GM12891 (cell line): ENCODE results near the gene ADPRH.

Experiments
- DNase-seq: peaks from one replicate; pipeline ENCODE4 v3.0.0; 2011; ENCODE audit warnings: low spot score; ENCODE audit not compliant: insufficient read length
- FAIRE-seq: peaks from 2 replicates; lab custom pipeline; 2011; peaks lifted over from hg19 to GRCh38; lab: Jason Lieb, UNC
- PAX5 ChIP-seq: IDR thresholded peaks from 2 replicates; pipeline ENCODE4 v1.6.1; 2011; ENCODE audit warnings: low read length, moderate library complexity, mild to moderate bottlenecking; ENCODE audit not compliant: insufficient read depth, severe bottlenecking
- POLR2A ChIP-seq: IDR thresholded peaks from 2 replicates; pipeline ENCODE4 v1.6.1; 2011; ENCODE audit warnings: low read depth, low read length, control low read depth
- POLR2AphosphoS5 ChIP-seq: IDR thresholded peaks from 2 replicates; pipeline ENCODE4 v1.6.1; 2011; ENCODE audit warnings: low read depth, low read length, control low read depth
- POU2F2 ChIP-seq: IDR thresholded peaks from 2 replicates; pipeline ENCODE4 v1.6.1; 2011; ENCODE audit warnings: low read depth, mild to moderate bottlenecking, control low read depth, low read length, moderate library complexity
- SPI1 ChIP-seq: IDR thresholded peaks from 2 replicates; pipeline ENCODE4 v1.6.1; 2011; ENCODE audit warnings: low read depth, low read length, control low read depth
- TAF1 ChIP-seq: IDR thresholded peaks from 2 replicates; pipeline ENCODE4 v1.6.1; 2011; ENCODE audit warnings: low read depth, low read length, control low read depth

The ADPRH gene

DNA sequence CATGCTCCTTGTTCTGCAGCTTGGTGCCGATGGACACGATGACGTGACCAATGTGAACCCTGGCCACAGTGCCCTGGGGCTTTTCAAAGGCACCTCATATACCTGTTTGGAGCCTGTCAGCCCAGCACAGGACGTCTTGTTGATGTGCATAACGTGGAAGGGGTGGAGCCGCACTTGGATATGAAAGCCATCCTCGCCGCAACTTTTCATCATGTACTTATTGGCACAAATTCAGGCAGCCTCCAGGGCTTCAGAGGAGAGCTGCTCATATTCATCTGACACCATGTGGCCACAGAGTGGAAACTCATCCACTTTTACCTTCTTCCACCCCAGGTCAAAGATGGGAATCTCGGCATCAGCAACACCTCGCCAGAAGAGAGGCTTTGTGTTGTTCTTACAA, 56.4 kb downstream of the ADPRH start:
- TF ChIP-seq POLR2A (no peak), TAF1 (no peak), PAX5 (no peak), POLR2AphosphoS5 (no peak), SPI1 (no peak), POU2F2 (no peak)
- FAIRE-seq, result no peak
- DNase-seq, result no peak

DNA sequence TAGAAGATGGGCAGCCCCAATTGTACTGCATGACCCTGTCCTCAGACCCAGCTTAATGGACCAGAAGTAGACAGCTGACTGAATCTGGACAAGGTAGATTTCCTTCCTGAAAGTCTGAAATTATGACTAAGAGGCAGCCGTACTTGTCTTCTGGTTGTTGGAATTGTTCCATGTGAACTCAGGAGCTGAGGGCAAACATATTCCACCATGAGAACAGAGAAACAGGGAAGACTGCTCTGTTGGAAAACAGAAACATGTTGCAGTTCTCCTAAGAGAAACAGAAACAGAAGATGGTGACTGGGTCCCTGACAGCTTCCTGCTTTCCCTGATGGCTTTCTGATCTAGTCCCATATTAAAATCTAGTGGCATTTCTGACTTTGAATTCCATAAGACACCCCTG, 57.0 kb downstream of the ADPRH start:
- FAIRE-seq (no peak), DNase-seq (no peak)
- TF ChIP-seq PAX5, result no peak

DNA sequence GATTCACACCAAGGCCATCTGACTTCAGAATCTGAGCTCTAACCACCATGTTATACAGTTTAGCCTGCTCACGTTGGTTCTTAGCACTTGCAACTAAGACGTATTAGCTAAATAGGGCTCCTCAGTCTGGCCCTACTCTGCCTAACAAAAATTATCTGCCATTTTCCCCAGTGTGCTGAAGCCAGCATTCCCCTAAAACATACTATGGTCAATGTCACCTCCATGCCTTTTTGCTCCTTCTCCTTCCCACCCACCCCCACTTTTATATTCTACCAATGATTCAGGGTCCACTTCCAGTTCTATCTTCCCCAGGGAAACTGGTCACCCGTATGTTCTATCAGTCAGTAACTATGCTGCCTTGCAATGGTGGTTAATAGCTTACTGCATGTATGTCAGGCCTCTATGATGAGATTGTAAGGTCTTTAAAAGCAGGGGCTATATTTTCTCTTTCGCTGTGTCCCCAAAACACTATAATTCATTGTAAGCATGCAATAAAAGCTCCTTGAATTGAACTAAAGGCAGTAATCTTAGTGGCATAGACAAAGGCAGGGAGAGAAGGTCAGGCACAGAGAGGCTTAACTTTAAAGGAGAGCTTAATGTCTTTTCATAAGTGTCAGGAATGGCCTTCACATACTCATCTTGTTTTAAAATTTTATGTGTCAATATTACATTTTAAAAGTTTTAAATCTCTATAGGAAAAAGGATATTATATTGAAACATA, 57.8 kb downstream of the ADPRH start:
- DNase-seq (no peak), FAIRE-seq (peak; percentile 73)
- TF ChIP-seq POLR2AphosphoS5 (no peak), TAF1 (no peak), PAX5 (no peak), POLR2A (no peak), POU2F2 (no peak), SPI1 (no peak)

- FAIRE-seq (peak; percentile 85), DNase-seq (no peak)
- TF ChIP-seq POU2F2 (no peak), PAX5 (no peak), TAF1 (no peak), POLR2A (no peak), SPI1 (no peak), POLR2AphosphoS5 (no peak)
Observed at GRCh38 chr3:119637679-119638477, 58.6 kb downstream of the ADPRH start.
